GM19351 (cell line): ENCODE data around the gene ZNF592.
"Not testable (repeated sequence)": the region's sequence is repeated elsewhere in the genome, so short reads cannot be mapped to it uniquely, and the experiment has no call there.

ENCODE experiments used
- ATAC-seq: cut with Tn5 transposase; IDR thresholded peaks from one replicate; pipeline ENCODE4 v1.9.1; 2021; ENCODE audit warnings: mild to moderate bottlenecking, moderate library complexity; ENCODE audit not compliant: unreplicated experiment

The ZNF592 gene

GRCh38 chr15:84845631-84846030, 97.2 kb downstream of the ZNF592 start:
- not testable (repeated sequence) for ATAC-seq

GRCh38 chr15:84846269-84846668, 97.9 kb downstream of the ZNF592 start:
- ATAC-seq = no peak

GRCh38 chr15:84847382-84847781, 99.0 kb downstream of the ZNF592 start:
- no peak for ATAC-seq

GRCh38 chr15:84852212-84852611, 103.8 kb downstream of the ZNF592 start:
- ATAC-seq = no peak

GRCh38 chr15:84855136-84855535, 106.7 kb downstream of the ZNF592 start:
- no peak for ATAC-seq

GRCh38 chr15:84855765-84856164, 107.4 kb downstream of the ZNF592 start:
- ATAC-seq = no peak
